GM23248 (cell line): ENCODE measurements around the gene MINDY3.

Experiments
- EZH2 ChIP-seq: fragments of 200-600 bp; sonication (generic); IDR thresholded peaks from 2 replicates; pipeline ENCODE4 v1.6.1; 2018; ENCODE audit warnings: antibody characterized with exemption, mild to moderate bottlenecking; ENCODE audit not compliant: insufficient read depth, poor library complexity, severe bottlenecking
- EZH2phosphoT487 ChIP-seq: fragments of 200-600 bp; sonication (generic); IDR thresholded peaks from 2 replicates; pipeline ENCODE4 v1.6.1; 2018; ENCODE audit warnings: antibody characterized with exemption, moderate library complexity, mild to moderate bottlenecking, low read depth; ENCODE audit not compliant: insufficient read depth

GRCh38 chr10:15879663-15880062, 19.4 kb upstream of the MINDY3 start:
- no peak for TF ChIP-seq EZH2
- no peak for TF ChIP-seq EZH2phosphoT487
